ENCODE measurements around the gene SLC16A4.
"Not testable (repeated sequence)": the region's sequence is repeated elsewhere in the genome, so short reads cannot be mapped to it uniquely, and the experiment has no call there.

SLC16A4 gene

GRCh38 chr1:110408488-110408887, 17.7 kb upstream of the SLC16A4 start:
- DNase-seq: no peak

- DNase-seq: peak; percentile 73 to 84 (median 78)
Measured at GRCh38 chr1:110407260-110408210, 16.7 kb upstream of the SLC16A4 start, which contains the start of gene LAMTOR5. LAMTOR5 (minus strand) TSS chr1:110407694; CDS start chr1:110407620, 74 bp downstream.

GRCh38 chr1:110406407-110406806, 15.6 kb upstream of the SLC16A4 start:
- not testable (repeated sequence) for DNase-seq

- DNase-seq: no peak
Measured at GRCh38 chr1:110404401-110404800, 13.6 kb upstream of the SLC16A4 start.

- DNase-seq: no peak
Measured at GRCh38 chr1:110403805-110404204, 13.0 kb upstream of the SLC16A4 start.

GRCh38 chr1:110396259-110396958, 5.6 kb upstream of the SLC16A4 start:
- DNase-seq: not testable (repeated sequence)

GRCh38 chr1:110394493-110394820, 3.6 kb upstream of the SLC16A4 start:
- DNase-seq: no peak

GRCh38 chr1:110393691-110394492, 3.1 kb upstream of the SLC16A4 start:
- no peak for DNase-seq

DNA sequence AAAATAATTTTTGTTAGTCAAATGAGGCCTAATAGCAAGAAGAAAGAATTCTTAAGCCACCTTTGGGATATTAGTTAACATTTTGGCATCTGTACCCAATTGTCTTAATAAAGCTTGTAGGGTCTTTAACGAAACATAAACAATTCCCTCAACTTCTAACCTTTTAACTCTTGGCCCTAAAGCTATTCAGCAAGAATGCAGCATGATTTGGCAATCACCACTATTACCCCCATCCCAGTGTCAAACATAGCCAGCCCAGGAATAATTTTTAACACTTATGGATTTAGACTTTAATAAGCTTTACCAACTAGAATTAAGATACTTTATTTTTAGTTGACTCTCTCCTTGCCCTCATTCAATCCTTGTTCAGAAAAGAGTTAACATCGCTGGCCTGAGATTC, 2.5 kb upstream of the SLC16A4 start:
- DNase-seq: no peak

GRCh38 chr1:110390096-110390495, 730 bp downstream of the SLC16A4 start:
- no peak for DNase-seq

DNA sequence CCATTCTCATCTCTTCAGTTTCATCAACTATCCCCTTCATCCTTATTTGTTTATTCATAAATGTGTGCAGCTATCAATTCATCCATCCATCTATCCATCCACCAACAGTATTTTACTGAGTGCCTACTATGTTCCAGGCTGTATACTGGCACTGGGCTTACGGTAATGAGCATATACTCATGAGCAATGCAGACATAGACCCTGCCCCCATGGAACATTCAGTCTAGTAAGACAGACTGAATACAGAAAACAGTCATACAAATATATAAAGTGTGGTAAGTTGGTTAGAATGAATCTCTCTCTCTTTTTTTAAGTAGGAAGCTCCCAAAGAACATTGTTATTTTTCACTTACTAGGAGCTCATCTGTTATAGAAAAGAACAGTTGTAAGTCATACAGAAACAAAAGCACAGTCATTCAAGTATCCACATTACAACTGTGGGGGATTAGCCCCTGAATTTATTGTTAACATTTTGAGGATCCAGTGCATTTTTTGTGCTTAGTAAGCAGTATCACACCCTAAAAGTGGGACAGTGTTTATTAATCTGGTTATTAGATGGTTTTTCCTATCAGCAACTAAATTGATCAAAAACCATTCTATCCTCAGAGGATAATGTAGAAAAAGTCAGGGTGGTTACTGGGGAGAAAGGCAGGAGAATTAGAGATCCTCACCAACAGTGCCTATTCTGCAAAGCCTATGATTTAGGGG, 3.6 kb downstream of the SLC16A4 start:
- no peak for DNase-seq

GRCh38 chr1:110385369-110385768, 5.5 kb downstream of the SLC16A4 start:
- no peak for DNase-seq

- DNase-seq: no peak
Measured at GRCh38 chr1:110384581-110385321, 6.1 kb downstream of the SLC16A4 start.

DNA sequence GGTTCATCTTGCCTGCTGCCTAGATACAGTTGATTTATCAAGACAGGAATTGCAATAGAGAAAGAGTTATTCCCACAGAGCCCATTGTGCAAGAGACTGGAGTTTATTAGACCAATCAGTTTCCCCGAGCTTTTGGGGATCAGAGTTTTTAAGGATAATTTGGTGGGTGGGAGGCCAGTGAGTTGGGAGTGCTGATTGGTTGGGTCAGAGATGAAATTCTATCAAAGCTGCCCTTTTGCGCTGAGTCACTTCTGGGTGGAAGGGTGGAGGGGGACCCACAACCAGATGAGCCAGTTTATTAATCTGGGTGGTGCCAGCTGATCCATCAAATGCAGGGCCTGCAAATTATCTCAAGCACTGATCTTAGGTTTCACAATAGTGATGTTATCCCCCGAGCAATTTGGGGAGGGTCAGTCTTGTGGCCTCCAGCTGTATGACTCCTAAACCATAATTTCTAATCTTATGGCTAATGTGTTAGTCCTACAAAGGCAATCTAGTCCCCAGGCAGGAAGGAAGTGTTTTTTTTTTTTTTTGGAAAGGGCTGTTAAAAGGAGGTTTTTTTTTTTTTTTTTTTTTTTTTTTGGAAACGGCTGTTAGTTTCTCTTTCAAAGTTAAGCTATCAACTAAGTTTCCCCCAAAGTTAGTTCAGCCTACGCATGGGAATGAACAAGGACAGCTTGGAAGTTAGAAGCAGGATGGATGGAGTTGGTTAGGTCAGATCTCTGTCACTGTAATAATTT, 7.4 kb downstream of the SLC16A4 start:
- DNase-seq: no peak

DNA sequence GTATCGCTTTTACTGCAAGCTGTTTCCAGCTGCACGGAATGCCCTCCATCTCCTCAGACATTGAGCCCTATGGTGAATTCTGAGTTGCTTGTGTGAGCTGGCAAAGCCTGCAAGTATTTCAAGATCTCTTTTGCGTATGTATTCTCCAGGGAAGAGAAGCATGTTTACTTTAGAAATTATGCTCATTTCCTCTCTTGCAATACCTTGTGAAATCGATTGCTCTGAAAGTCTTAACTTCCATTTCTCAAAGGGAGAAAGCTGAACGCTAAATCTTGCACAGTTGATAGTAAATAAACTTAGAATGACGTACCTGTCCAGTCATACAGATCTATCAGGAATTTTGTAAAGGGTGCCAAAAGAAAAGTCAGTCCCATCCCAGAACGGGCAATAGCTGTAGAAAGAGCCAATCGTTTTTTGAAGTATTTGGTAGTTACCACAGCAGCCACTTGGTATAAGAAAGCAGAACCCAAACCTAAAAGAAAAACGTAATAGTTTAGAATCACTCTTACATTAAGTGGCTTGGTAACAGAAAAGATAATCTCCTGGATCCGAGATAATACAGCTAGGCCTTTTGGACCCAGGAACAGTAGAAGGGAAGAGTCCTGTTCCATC, 10.0 kb downstream of the SLC16A4 start:
- DNase-seq: no peak

DNA sequence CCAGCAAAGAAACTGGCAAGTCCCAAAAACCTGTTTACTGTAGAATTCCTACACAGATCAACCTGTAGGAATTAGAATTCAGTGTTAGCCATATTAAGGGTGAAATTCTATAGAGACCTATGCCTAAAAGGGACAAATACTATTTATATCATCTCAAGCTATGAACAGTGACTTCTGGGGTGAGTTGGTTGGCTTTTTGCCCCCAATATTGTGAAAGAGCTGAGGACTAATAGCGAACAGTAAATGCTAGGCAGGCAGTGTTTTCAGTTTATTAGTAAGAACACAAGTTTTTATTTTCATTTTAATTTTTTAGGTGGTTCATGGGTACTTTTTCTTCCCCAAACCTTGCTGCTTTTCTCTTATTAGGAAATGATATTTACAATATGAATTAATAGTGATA, 15.3 kb downstream of the SLC16A4 start:
- DNase-seq: no peak

DNA sequence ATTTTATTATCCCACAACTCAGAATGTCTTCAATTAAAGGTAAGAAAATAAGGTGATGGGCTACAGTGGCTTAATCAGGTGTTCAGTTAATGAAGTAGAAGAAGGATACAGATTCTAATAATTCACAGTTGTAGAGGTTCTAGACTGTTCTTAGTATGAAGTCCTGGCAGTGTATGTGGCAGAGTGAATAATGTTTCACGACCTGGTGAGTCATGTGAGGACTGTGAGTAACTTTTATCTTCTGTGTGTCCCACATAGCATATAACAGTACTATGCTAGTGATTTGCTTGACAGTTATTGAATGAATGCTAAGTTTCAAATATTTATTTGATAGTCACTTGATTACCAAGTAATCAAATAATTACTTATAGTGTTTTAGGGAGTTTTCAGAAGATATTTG, 20.0 kb downstream of the SLC16A4 start:
- DNase-seq: no peak

DNA sequence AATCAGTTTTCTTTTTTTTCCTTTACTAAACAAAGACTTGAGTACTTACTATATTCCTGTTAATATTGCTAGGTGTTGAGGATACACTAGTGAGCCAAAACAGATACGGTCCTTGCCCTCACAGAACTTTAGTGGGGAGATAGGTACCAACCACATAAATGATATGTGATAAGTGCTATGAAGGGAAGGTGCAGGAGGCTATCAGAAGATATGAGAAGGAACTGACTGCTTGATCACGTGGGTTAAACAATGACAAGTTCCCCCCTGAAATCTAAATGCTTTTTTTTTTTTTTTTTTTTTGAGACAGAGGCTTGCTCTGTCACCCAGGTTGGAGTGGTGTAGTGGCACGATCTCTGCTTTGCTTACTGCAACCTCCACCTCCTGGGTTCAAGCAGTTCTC, 26.6 kb downstream of the SLC16A4 start:
- DNase-seq: no peak

DNA sequence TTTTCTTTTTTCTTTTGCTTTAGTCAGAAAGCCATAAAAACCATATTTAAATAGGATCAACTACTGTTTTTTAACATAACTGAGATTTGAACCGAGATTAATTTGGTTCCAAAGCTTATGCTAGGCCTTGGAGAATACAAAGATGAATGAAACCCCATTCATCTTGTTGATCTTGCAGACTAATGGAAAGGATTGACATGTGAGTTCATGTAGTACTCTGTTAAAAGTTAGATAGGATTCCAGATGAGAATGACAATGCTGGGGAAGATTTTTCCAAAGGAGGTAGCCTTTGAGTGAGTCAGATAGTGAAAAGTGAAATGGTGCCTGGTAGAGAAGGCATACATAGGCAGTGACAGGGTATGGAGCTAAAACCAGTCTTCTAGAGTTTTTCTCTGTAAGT, 29.0 kb downstream of the SLC16A4 start:
- no peak for DNase-seq

GRCh38 chr1:110360431-110360830, 30.4 kb downstream of the SLC16A4 start:
- no peak for DNase-seq

DNA sequence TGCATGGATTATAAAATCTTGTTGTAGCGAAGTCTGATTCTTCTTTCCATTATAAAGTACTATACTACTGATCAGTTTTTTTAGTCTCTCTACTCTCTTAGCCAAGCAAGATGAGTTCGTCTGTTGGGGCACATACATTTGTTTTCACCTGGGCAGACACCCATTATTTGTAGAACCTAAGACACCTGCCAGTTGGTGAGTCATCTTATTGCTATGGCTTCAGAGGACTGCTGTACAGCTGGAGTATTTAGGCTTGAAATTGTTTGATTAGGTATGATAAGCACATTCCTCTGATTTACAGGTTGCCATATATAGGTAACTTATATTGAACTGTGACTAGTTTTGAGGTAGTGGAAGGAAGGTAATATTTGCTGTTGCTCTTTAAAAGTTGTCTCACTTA, 34.4 kb downstream of the SLC16A4 start:
- no peak for DNase-seq
